GM12892 (cell line): Measurements from ENCODE around the gene L2HGDH.
A peak's percentile ranks its signal among the peaks of the same experiment; 100 is the strongest.

Experiments
- DNase-seq: peaks from one replicate; pipeline ENCODE4 v3.0.0; 2011; ENCODE audit not compliant: insufficient read length
- FAIRE-seq: peaks from 2 replicates; lab custom pipeline; 2011; peaks lifted over from hg19 to GRCh38; lab: Jason Lieb, UNC
- POLR2A ChIP-seq: IDR thresholded peaks from 2 replicates; pipeline ENCODE4 v1.6.1; 2011; ENCODE audit warnings: low read depth, low read length, control low read depth
- POLR2AphosphoS5 ChIP-seq: IDR thresholded peaks from 2 replicates; pipeline ENCODE4 v1.6.1; 2011; ENCODE audit warnings: low read depth, low read length, control low read depth
- TAF1 ChIP-seq: IDR thresholded peaks from 2 replicates; pipeline ENCODE4 v1.6.1; 2011; ENCODE audit warnings: low read depth, mild to moderate bottlenecking, control low read depth, low read length, borderline replicate concordance

L2HGDH gene

GRCh38 chr14:50312734-50313054 is 665 bp upstream of the L2HGDH start:
- FAIRE-seq (peak; percentile 36), DNase-seq (no peak)
- TF ChIP-seq TAF1, result no peak
- TF ChIP-seq POLR2A, result peak; percentile 76
- TF ChIP-seq POLR2AphosphoS5, result peak; percentile 68; the same call in 1 of the 2 replicates

- FAIRE-seq (peak; percentile 24), DNase-seq (no peak)
- TF ChIP-seq POLR2AphosphoS5, result no peak
- TF ChIP-seq TAF1, result no peak
- TF ChIP-seq POLR2A, result no peak
Measured at GRCh38 chr14:50311337-50311971, 575 bp downstream of the L2HGDH start.

- no peak for FAIRE-seq
Measured at GRCh38 chr14:50310445-50310844, 1.6 kb downstream of the L2HGDH start.

GRCh38 chr14:50308363-50308915 is 3.6 kb downstream of the L2HGDH start:
- FAIRE-seq, result peak; percentile 5

More at GRCh38 chr14:50310445-50310844, 1.6 kb downstream of the L2HGDH start:
- TF ChIP-seq POLR2AphosphoS5, result no peak
- no peak for TF ChIP-seq TAF1
- no peak for TF ChIP-seq POLR2A
- no peak for DNase-seq

GRCh38 chr14:50303744-50304471 is 8.1 kb downstream of the L2HGDH start:
- DNase-seq (no peak), FAIRE-seq (no peak)
- no peak for TF ChIP-seq POLR2AphosphoS5
- no peak for TF ChIP-seq TAF1
- TF ChIP-seq POLR2A, result no peak

More at GRCh38 chr14:50308363-50308915, 3.6 kb downstream of the L2HGDH start:
- DNase-seq, result no peak
- TF ChIP-seq POLR2A (no peak), TAF1 (no peak)

- FAIRE-seq (no peak), DNase-seq (no peak)
- TF ChIP-seq POLR2A (no peak), POLR2AphosphoS5 (no peak), TAF1 (no peak)
Measured at GRCh38 chr14:50301914-50302313, 10.1 kb downstream of the L2HGDH start.

GRCh38 chr14:50299585-50299984 is 12.4 kb downstream of the L2HGDH start:
- TF ChIP-seq POLR2A, result no peak
- TF ChIP-seq TAF1, result no peak
- no peak for TF ChIP-seq POLR2AphosphoS5
- FAIRE-seq (no peak), DNase-seq (no peak)

GRCh38 chr14:50290306-50290705 is 21.7 kb downstream of the L2HGDH start:
- no peak for FAIRE-seq
- no peak for DNase-seq
- no peak for TF ChIP-seq POLR2AphosphoS5
- no peak for TF ChIP-seq TAF1
- no peak for TF ChIP-seq POLR2A

GRCh38 chr14:50288146-50288545 is 23.9 kb downstream of the L2HGDH start:
- TF ChIP-seq TAF1, result no peak
- FAIRE-seq, result no peak
- DNase-seq, result no peak

GRCh38 chr14:50285861-50286260 is 26.2 kb downstream of the L2HGDH start:
- FAIRE-seq (no peak), DNase-seq (no peak)
- TF ChIP-seq POLR2A (no peak), TAF1 (no peak), POLR2AphosphoS5 (no peak)

GRCh38 chr14:50272498-50272897 is 39.5 kb downstream of the L2HGDH start:
- DNase-seq, result no peak
- TF ChIP-seq POLR2AphosphoS5 (no peak), POLR2A (no peak), TAF1 (no peak)
- FAIRE-seq, result no peak

GRCh38 chr14:50270932-50271331 is 41.1 kb downstream of the L2HGDH start:
- no peak for TF ChIP-seq POLR2A
- TF ChIP-seq POLR2AphosphoS5, result no peak
- TF ChIP-seq TAF1, result no peak
- DNase-seq, result no peak

GRCh38 chr14:50265029-50265428 is 47.0 kb downstream of the L2HGDH start:
- FAIRE-seq (no peak), DNase-seq (no peak)
- TF ChIP-seq POLR2AphosphoS5 (no peak), POLR2A (no peak)

More at GRCh38 chr14:50270932-50271331, 41.1 kb downstream of the L2HGDH start:
- no peak for FAIRE-seq
